Naive thymus-derived CD8-positive, alpha-beta T cell (primary cell): ENCODE data around the gene ZNF692. TPM values are rescaled to one million over a fixed set of nuclear protein-coding genes. Genes with fewer than 3 reads are reported as not detected.
"Not testable (repeated sequence)": the region's sequence is repeated elsewhere in the genome, so short reads cannot be mapped to it uniquely, and the experiment has no call there.

Experiments
- ATAC-seq, 2 donors: fragments of 150-1000 bp; cut with Tn5 transposase in 1 of 2; sonication (Bioruptor Pico), chemical (Tn5 transposase) in 1 of 2; 1 replicate in 1 of 2; 2 replicates in 1 of 2; pipeline ENCODE4 v1.10.0; 2021; ENCODE audit warnings: mild to moderate bottlenecking in 2 of 2, moderate library complexity in 2 of 2
- POLR2A ChIA-PET: fragments of 350-600 bp; sonication (Branson Sonifier 250); formaldehyde crosslinking; loops from one replicate; lab custom pipeline; 2021; ENCODE audit warnings: antibody characterized with exemption; lab: Charles Lee
- DNase-seq, 10 donors: peaks; one replicate each; pipeline versions ENCODE4 v3.0.0 to v3.0.0-alpha.2; 2020 to 2022
- H3K27ac Mint-ChIP-seq, 10 donors: one replicate each; pipeline ENCODE4 v1.8.0; 2020 to 2022; ENCODE audit warnings: mild to moderate bottlenecking in 10 of 10, mixed read lengths in 10 of 10, moderate library complexity in 4 of 10, inconsistent platforms in 1 of 10
- H3K27me3 Mint-ChIP-seq, 5 donors: one replicate each; pipeline ENCODE4 v1.8.0; 2021 to 2022; ENCODE audit warnings: mixed read lengths in 5 of 5
- H3K36me3 Mint-ChIP-seq, 3 donors: one replicate each; pipeline ENCODE4 v1.8.0; 2020 to 2022; ENCODE audit warnings: mixed read lengths in 3 of 3, mild to moderate bottlenecking in 2 of 3, inconsistent platforms in 1 of 3
- H3K4me1 Mint-ChIP-seq, 4 donors: one replicate each; pipeline ENCODE4 v1.8.0; 2021 to 2022; ENCODE audit warnings: mixed read lengths in 4 of 4
- H3K4me3 Mint-ChIP-seq, 10 donors: one replicate each; pipeline ENCODE4 v1.8.0; 2020 to 2022; ENCODE audit warnings: mild to moderate bottlenecking in 10 of 10, mixed read lengths in 10 of 10, moderate library complexity in 6 of 10, inconsistent platforms in 1 of 10
- H3K9me3 Mint-ChIP-seq, 9 donors: one replicate each; pipeline ENCODE4 v1.8.0; 2020 to 2022; ENCODE audit warnings: mixed read lengths in 9 of 9, mild to moderate bottlenecking in 3 of 9, inconsistent platforms in 1 of 9, moderate library complexity in 1 of 9
- polyA plus RNA-seq, 3 donors: library from polyadenylated mRNA; unstranded; fragments of 300-500 nt; fragmentation: Illumina TruSeq; gene quantifications; one replicate each; pipeline ENCODE4 v1.2.3, GENCODE V29; 2021
- total RNA-seq, 8 experiments: library from RNA in 2 of 8; stranded (reverse) in 2 of 8; gene quantifications; one replicate each; pipeline ENCODE4 v1.2.3 and lab custom pipeline; 2021 to 2026

ZNF692 gene
- total and polyA plus RNA-seq, 5 experiments from 2014 or later = 5.2 to 69.6 (median 9.3) TPM

GRCh38 chr1:248831842-248832241 lies 27.0 kb downstream of the ZNF692 start:
- DNase-seq (no peak), ATAC-seq (no peak)
- H3K4me3 Mint-ChIP-seq = no peak overlapping the region
- POLR2A ChIA-PET = no interaction called here
- H3K36me3 Mint-ChIP-seq = no peaks in the 10 kb centered on the region
- peaks cover 0 to 7% (median 2%) of the 10 kb centered on the region in 5 donors for H3K27me3 Mint-ChIP-seq
- peaks cover under 1 to 11% (median 6%) of the 10 kb centered on the region in 4 donors for H3K4me1 Mint-ChIP-seq
- no peak overlapping the region for H3K27ac Mint-ChIP-seq
- H3K9me3 Mint-ChIP-seq = no peaks in the 10 kb centered on the region

GRCh38 chr1:248830718-248831017 lies 28.2 kb downstream of the ZNF692 start:
- H3K27ac Mint-ChIP-seq, H3K4me3 Mint-ChIP-seq, H3K9me3 Mint-ChIP-seq, POLR2A ChIA-PET, DNase-seq, ATAC-seq, H3K36me3 Mint-ChIP-seq, H3K27me3 Mint-ChIP-seq: not testable (repeated sequence)
- H3K4me1 Mint-ChIP-seq = peaks cover 5 to 20% (median 12%) of the 10 kb centered on the region in 4 donors

- no peaks in the 10 kb centered on the region for H3K9me3 Mint-ChIP-seq
- no peak for DNase-seq
- peaks cover 14 to 38% (median 30%) of the 10 kb centered on the region in 4 donors for H3K4me1 Mint-ChIP-seq
- peaks cover 0 to 5% (median 3%) of the 10 kb centered on the region in 3 donors for H3K36me3 Mint-ChIP-seq
- POLR2A ChIA-PET = interaction anchor here (0.6 to 5.7 kb wide), 4 partner anchors 9 to 45 kb away, joined by 3 to 103 read pairs (median 31); partner anchors contain the start of genes ZNF672 and ZNF692
- ATAC-seq = no peak
- peak overlapping the region in 1 of 10 donors; percentile 40 for H3K4me3 Mint-ChIP-seq
- peak overlapping the region in 5 of 10 donors; percentile 13 to 99 (median 72) for H3K27ac Mint-ChIP-seq
- H3K27me3 Mint-ChIP-seq = peaks cover 0 to 6% (median 2%) of the 10 kb centered on the region in 5 donors
These were observed 30.0 kb downstream of the ZNF692 start for GRCh38 chr1:248828845-248829244.

GRCh38 chr1:248825909-248826760 lies 32.8 kb downstream of the ZNF692 start, which contains the start of gene SH3BP5L:
Gene SH3BP5L (minus strand): TSS chr1:248825915. CDS start chr1:248824935, 980 bp downstream.
- Mint-ChIP-seq H3K4me1 (peaks cover 30 to 66% (median 57%) of the 10 kb centered on the region in 4 donors), H3K9me3 (no peaks in the 10 kb centered on the region), H3K36me3 (peaks cover 0 to 28% (median 3%) of the 10 kb centered on the region in 3 donors), H3K27ac (peak within 1 kb of the TSS; percentile 94 to 100 (median 99)), H3K27me3 (no peaks in the 10 kb centered on the region), H3K4me3 (peak within 1 kb of the TSS; percentile 91 to 100 (median 98))
- POLR2A ChIA-PET = interaction anchor here (0.8 to 5.7 kb wide), 8 partner anchors 12 to 1894 kb away, joined by 3 to 103 read pairs (median 14); partner anchors contain the start of genes AHCTF1, PGBD2, ZNF672 and ZNF692
- DNase-seq = peak; percentile 83 to 99 (median 90)
- peak; percentile 86 to 88 for ATAC-seq

GRCh38 chr1:248825573-248825908 lies 33.3 kb downstream of the ZNF692 start:
- ATAC-seq (peak; percentile 2 to 14), DNase-seq (peak in 1 of 10 donors; percentile 18)
- peak overlapping the region; percentile 94 to 100 (median 99) for H3K27ac Mint-ChIP-seq
- peaks cover 0 to 34% (median 3%) of the 10 kb centered on the region in 3 donors for H3K36me3 Mint-ChIP-seq
- H3K4me1 Mint-ChIP-seq = peaks cover 32 to 71% (median 63%) of the 10 kb centered on the region in 4 donors
- POLR2A ChIA-PET = interaction anchor here (0.8 to 5.7 kb wide), 8 partner anchors 12 to 1894 kb away, joined by 3 to 103 read pairs (median 14); partner anchors contain the start of genes AHCTF1, PGBD2, ZNF672 and ZNF692
- no peaks in the 10 kb centered on the region for H3K9me3 Mint-ChIP-seq
- peak overlapping the region; percentile 91 to 100 (median 98) for H3K4me3 Mint-ChIP-seq
- no peaks in the 10 kb centered on the region for H3K27me3 Mint-ChIP-seq

GRCh38 chr1:248825136-248825535 lies 33.7 kb downstream of the ZNF692 start:
- Mint-ChIP-seq H3K4me1 (peaks cover 32 to 76% (median 67%) of the 10 kb centered on the region in 4 donors), H3K27me3 (no peaks in the 10 kb centered on the region), H3K4me3 (peak overlapping the region; percentile 91 to 100 (median 98)), H3K9me3 (no peaks in the 10 kb centered on the region), H3K27ac (peak overlapping the region; percentile 94 to 100 (median 99)), H3K36me3 (peaks cover 0 to 38% (median 3%) of the 10 kb centered on the region in 3 donors)
- POLR2A ChIA-PET = interaction anchor here (2.1 to 5.7 kb wide), 5 partner anchors 13 to 50 kb away, joined by 7 to 103 read pairs (median 24); partner anchors contain the start of genes ZNF672 and ZNF692
- no peak for DNase-seq
- ATAC-seq = no peak

GRCh38 chr1:248824701-248825100 lies 34.2 kb downstream of the ZNF692 start:
- POLR2A ChIA-PET = interaction anchor here (2.3 to 5.7 kb wide), 4 partner anchors 13 to 50 kb away, joined by 7 to 103 read pairs (median 42); partner anchors contain the start of genes ZNF672 and ZNF692
- no peaks in the 10 kb centered on the region for H3K27me3 Mint-ChIP-seq
- H3K36me3 Mint-ChIP-seq = peaks cover 0 to 40% (median 5%) of the 10 kb centered on the region in 3 donors
- no peaks in the 10 kb centered on the region for H3K9me3 Mint-ChIP-seq
- peaks cover 35 to 78% (median 70%) of the 10 kb centered on the region in 4 donors for H3K4me1 Mint-ChIP-seq
- ATAC-seq = no peak
- peak overlapping the region in 9 of 10 donors; percentile 84 to 100 (median 98) for H3K27ac Mint-ChIP-seq
- H3K4me3 Mint-ChIP-seq = peak overlapping the region; percentile 91 to 100 (median 98)
- no peak for DNase-seq

GRCh38 chr1:248824301-248824700 lies 34.6 kb downstream of the ZNF692 start:
- peak overlapping the region; percentile 43 to 99 (median 86) for H3K27ac Mint-ChIP-seq
- ATAC-seq (no peak), DNase-seq (no peak)
- H3K4me3 Mint-ChIP-seq = peak overlapping the region; percentile 91 to 100 (median 98)
- POLR2A ChIA-PET = interaction anchor here (5.7 kb wide), 1 partner anchor 13 kb away, joined by 103 read pairs; the partner anchor contains the start of gene ZNF672
- no peaks in the 10 kb centered on the region for H3K27me3 Mint-ChIP-seq
- peaks cover 0 to 41% (median 5%) of the 10 kb centered on the region in 3 donors for H3K36me3 Mint-ChIP-seq
- no peaks in the 10 kb centered on the region for H3K9me3 Mint-ChIP-seq
- H3K4me1 Mint-ChIP-seq = peaks cover 36 to 82% (median 72%) of the 10 kb centered on the region in 4 donors

- H3K4me3 Mint-ChIP-seq = peak overlapping the region; percentile 91 to 100 (median 98)
- H3K27ac Mint-ChIP-seq = peak overlapping the region in 8 of 10 donors; percentile 24 to 99 (median 84)
- H3K27me3 Mint-ChIP-seq = no peaks in the 10 kb centered on the region
- POLR2A ChIA-PET = no interaction called here
- no peak for ATAC-seq
- peaks cover 0 to 48% (median 5%) of the 10 kb centered on the region in 3 donors for H3K36me3 Mint-ChIP-seq
- H3K9me3 Mint-ChIP-seq = no peaks in the 10 kb centered on the region
- H3K4me1 Mint-ChIP-seq = peaks cover 41 to 86% (median 79%) of the 10 kb centered on the region in 4 donors
- no peak for DNase-seq
These were observed 35.3 kb downstream of the ZNF692 start for GRCh38 chr1:248823517-248824001.

- no peak for DNase-seq
- peak overlapping the region in 5 of 10 donors; percentile 5 to 83 (median 20) for H3K27ac Mint-ChIP-seq
- no peaks in the 10 kb centered on the region for H3K9me3 Mint-ChIP-seq
- ATAC-seq = no peak
- POLR2A ChIA-PET = no interaction called here
- peak overlapping the region in 9 of 10 donors; percentile 91 to 99 (median 98) for H3K4me3 Mint-ChIP-seq
- no peaks in the 10 kb centered on the region for H3K27me3 Mint-ChIP-seq
- H3K4me1 Mint-ChIP-seq = peaks cover 44 to 92% (median 90%) of the 10 kb centered on the region in 4 donors
- H3K36me3 Mint-ChIP-seq = peaks cover 0 to 48% (median 5%) of the 10 kb centered on the region in 3 donors
These were observed 36.5 kb downstream of the ZNF692 start for GRCh38 chr1:248822148-248823032.

- DNase-seq (no peak), ATAC-seq (no peak)
- peaks cover 0 to 50% (median 5%) of the 10 kb centered on the region in 3 donors for H3K36me3 Mint-ChIP-seq
- peak overlapping the region in 2 of 10 donors; percentile 63 to 65 for H3K27ac Mint-ChIP-seq
- H3K27me3 Mint-ChIP-seq = no peaks in the 10 kb centered on the region
- POLR2A ChIA-PET = no interaction called here
- peaks cover 48 to 93% (median 91%) of the 10 kb centered on the region in 4 donors for H3K4me1 Mint-ChIP-seq
- peak overlapping the region in 6 of 10 donors; percentile 19 to 98 (median 42) for H3K4me3 Mint-ChIP-seq
- H3K9me3 Mint-ChIP-seq = no peaks in the 10 kb centered on the region
These were observed 37.2 kb downstream of the ZNF692 start for GRCh38 chr1:248821641-248822040.
